A549 (cell line): Measurements from ENCODE around the gene XPC. TPM values are rescaled to one million over a fixed set of nuclear protein-coding genes. Genes with fewer than 3 reads are reported as not detected.
A peak's percentile ranks its signal among the peaks of the same experiment; 100 is the strongest.

ENCODE experiments used
- ATAC-seq, 2 experiments: fragments of 200-7000 bp in 1 of 2; fragments of >200 bp in 1 of 2; cut with Nextera tagmentation in 1 of 2; cut with Tn5 transposase in 1 of 2; 3 replicates each; pipeline versions ENCODE4 v1.8.0 to v1.9.1; 2018 to 2020; ENCODE audit warnings: mild to moderate bottlenecking in 1 of 2, moderate library complexity in 1 of 2
- CTCF ChIA-PET: fragments of 300-600 bp; sonication (Branson Sonifier 250); formaldehyde crosslinking; extraction: SDS; loops from one replicate; lab custom pipeline; 2021; ENCODE audit warnings: antibody characterized with exemption, inconsistent platforms; lab: Yijun Ruan, JAX
- POLR2A ChIA-PET: fragments of 350-600 bp; formaldehyde crosslinking; extraction: SDS; loops from one replicate; lab custom pipeline; 2021; ENCODE audit warnings: antibody characterized with exemption, inconsistent platforms; lab: Yijun Ruan, JAX
- DNase-seq, 2 experiments: peaks; one replicate each; pipeline versions ENCODE4 v3.0.0 to v3.0.0-alpha.2; 2011 to 2016; ENCODE audit warnings: low read depth in 1 of 2, low spot score in 1 of 2
- FAIRE-seq: peaks from 2 replicates; lab custom pipeline; 2011; peaks lifted over from hg19 to GRCh38; lab: Jason Lieb, UNC
- H3K27ac ChIP-seq, 2 experiments: fragments of >200 bp; sonication (Bioruptor Twin); formaldehyde crosslinking; 3 replicates each; pipeline ENCODE4 v1.5.1; 2016 to 2017
- H3K4me1 ChIP-seq: fragments of >200 bp; sonication (Bioruptor Twin); formaldehyde crosslinking; 3 replicates; pipeline ENCODE4 v1.6.1; 2016
- H3K4me2 ChIP-seq: fragments of >200 bp; sonication (Bioruptor Twin); formaldehyde crosslinking; 3 replicates; pipeline ENCODE4 v1.6.1; 2016
- H3K4me3 ChIP-seq: fragments of >200 bp; sonication (Bioruptor Twin); formaldehyde crosslinking; 3 replicates; pipeline ENCODE4 v1.5.1; 2016
- H3K9me3 ChIP-seq: fragments of >200 bp; sonication (Bioruptor Twin); formaldehyde crosslinking; 3 replicates; pipeline ENCODE4 v1.6.1; 2016
- CBX2 ChIP-seq: fragments of 200-600 bp; sonication (generic); IDR thresholded peaks from 2 replicates; pipeline ENCODE4 v1.6.1; 2016; ENCODE audit warnings: low read depth, mild to moderate bottlenecking, borderline replicate concordance
- CBX8 ChIP-seq: fragments of 200-600 bp; sonication (generic); IDR thresholded peaks from 2 replicates; pipeline ENCODE4 v1.6.1; 2016
- EHF ChIP-seq: fragments of 250-450 bp; sonication (Bioruptor Pico); IDR thresholded peaks from 2 replicates; pipeline ENCODE4 v1.5.0; 2020; ENCODE audit warnings: mild to moderate bottlenecking
- EP300 ChIP-seq, 2 experiments: fragments of >200 bp; sonication (Bioruptor Twin); formaldehyde crosslinking; IDR thresholded peaks; 2 replicates in 1 of 2; 3 replicates in 1 of 2; pipeline ENCODE4 v1.6.1; 2016 to 2017
- ESRRA ChIP-seq: fragments of 150-350 bp; IDR thresholded peaks from 2 replicates; pipeline ENCODE4 v1.6.1; 2014; ENCODE audit warnings: mild to moderate bottlenecking, low read length, borderline replicate concordance
- HEYL ChIP-seq: fragments of 250-450 bp; sonication (Bioruptor Pico); IDR thresholded peaks from 2 replicates; pipeline ENCODE4 v1.8.0; 2021; ENCODE audit warnings: mild to moderate bottlenecking, moderate library complexity
- JUN ChIP-seq, 2 experiments: fragments of >200 bp; sonication (Bioruptor Twin); formaldehyde crosslinking; IDR thresholded peaks; 2 replicates in 1 of 2; 3 replicates in 1 of 2; pipeline ENCODE4 v1.6.1; 2016 to 2017
- JUNB ChIP-seq: fragments of >200 bp; sonication (Bioruptor Twin); formaldehyde crosslinking; IDR thresholded peaks from 2 replicates; pipeline ENCODE4 v1.6.1; 2016
- KDM5A ChIP-seq: fragments of 200-600 bp; sonication (generic); IDR thresholded peaks from 2 replicates; pipeline ENCODE4 v1.6.1; 2016; ENCODE audit warnings: antibody characterized with exemption, mild to moderate bottlenecking
- MYC ChIP-seq: IDR thresholded peaks from 2 replicates; pipeline ENCODE4 v1.6.1; 2012; ENCODE audit warnings: mild to moderate bottlenecking, inconsistent platforms, low read length, improper control_type of control experiment, borderline replicate concordance
- NFE2L2 ChIP-seq: fragments of 150-350 bp; conservative IDR thresholded peaks from 2 replicates; pipeline ENCODE4 v1.6.1; 2014; ENCODE audit warnings: low read length
- NR3C1 ChIP-seq: fragments of >200 bp; sonication (Bioruptor Twin); formaldehyde crosslinking; IDR thresholded peaks from 3 replicates; pipeline ENCODE4 v1.6.1; 2017
- TP53 ChIP-seq: fragments of 250-450 bp; sonication (Bioruptor Pico); IDR thresholded peaks from 2 replicates; pipeline ENCODE4 v1.5.0; 2021; ENCODE audit warnings: mild to moderate bottlenecking, moderate library complexity
- WGBS: methylation state at CpG from one replicate; pipeline ENCODE4 v1.1.6; 2017; ENCODE audit errors: missing lambda C conversion rate; 5-methylcytosine and 5-hydroxymethylcytosine counted together
- polyA plus RNA-seq, 4 experiments: library from polyadenylated mRNA; depleted of rRNA in 3 of 4; stranded (reverse); fragments of >200 nt; fragmentation: RNase III in 1 of 4; extraction: RNeasy Plus Mini Kit Qiagen cat#74134 plus additional on column Dnase treatment in 1 of 4; gene quantifications; 2 replicates in 3 of 4; 3 replicates in 1 of 4; pipeline ENCODE4 v1.2.3, GENCODE V29; 2011 to 2017
- TF ChIP-seq, protein P1 (sequence below): fragments of 450-650 bp; IDR thresholded peaks from 2 replicates; pipeline ENCODE4 v1.6.1; 2014; ENCODE audit warnings: antibody characterized with exemption
- TF ChIP-seq, protein P2 (sequence below): fragments of 150-350 bp; IDR thresholded peaks from 2 replicates; pipeline ENCODE4 v1.6.1; 2014; ENCODE audit warnings: low read depth, mild to moderate bottlenecking, low read length
- TF ChIP-seq, protein P3 (sequence below): fragments of >200 bp; sonication (Bioruptor Twin); formaldehyde crosslinking; IDR thresholded peaks from 3 replicates; pipeline ENCODE4 v1.5.1; 2016

Gene XPC
- polyA plus RNA-seq, 2 of the 4 experiments (the other 2 are of a cell fraction), result 35.4 to 36.3 TPM

DNA sequence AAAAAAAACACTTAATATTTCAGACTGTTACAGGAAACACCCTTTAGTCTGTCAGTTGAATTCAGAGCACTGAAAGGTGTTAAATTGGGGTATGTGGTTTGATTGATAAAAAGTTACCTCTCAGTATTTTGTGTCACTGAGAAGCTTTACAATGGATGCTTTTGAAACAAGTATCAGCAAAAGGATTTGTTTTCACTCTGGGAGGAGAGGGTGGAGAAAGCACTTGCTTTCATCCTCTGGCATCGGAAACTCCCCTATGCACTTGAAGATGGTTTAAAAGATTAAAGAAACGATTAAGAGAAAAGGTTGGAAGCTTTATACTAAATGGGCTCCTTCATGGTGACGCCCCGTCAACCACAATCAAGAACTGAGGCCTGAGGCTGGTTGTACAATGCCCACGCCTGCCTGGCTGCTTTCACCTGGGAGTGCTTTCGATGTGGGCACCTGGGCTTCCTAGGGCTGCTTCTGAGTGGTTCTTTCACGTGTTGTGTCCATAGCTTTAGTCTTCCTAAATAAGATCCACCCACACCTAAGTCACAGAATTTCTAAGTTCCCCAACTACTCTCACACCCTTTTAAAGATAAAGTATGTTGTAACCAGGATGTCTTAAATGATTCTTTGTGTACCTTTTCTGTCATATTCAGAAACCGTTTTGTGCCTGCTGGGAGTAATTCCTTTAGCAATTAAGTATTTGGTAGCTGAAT is 35.7 kb downstream of the XPC start:
- ChIA-PET CTCF (interaction anchor here (1.1 to 1.4 kb wide), 4 partner anchors 12 to 28 kb away, joined by 3 to 6 read pairs (median 4); no protein-coding TSS in a partner anchor), POLR2A (interaction anchor here (4.6 kb wide), 1 partner anchor 18 kb away, joined by 35 read pairs; the partner anchor contains the start of genes CHCHD4 and TMEM43)
- TF ChIP-seq, protein P1, sequence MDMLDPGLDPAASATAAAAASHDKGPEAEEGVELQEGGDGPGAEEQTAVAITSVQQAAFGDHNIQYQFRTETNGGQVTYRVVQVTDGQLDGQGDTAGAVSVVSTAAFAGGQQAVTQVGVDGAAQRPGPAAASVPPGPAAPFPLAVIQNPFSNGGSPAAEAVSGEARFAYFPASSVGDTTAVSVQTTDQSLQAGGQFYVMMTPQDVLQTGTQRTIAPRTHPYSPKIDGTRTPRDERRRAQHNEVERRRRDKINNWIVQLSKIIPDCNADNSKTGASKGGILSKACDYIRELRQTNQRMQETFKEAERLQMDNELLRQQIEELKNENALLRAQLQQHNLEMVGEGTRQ, result no peak
- TF ChIP-seq NR3C1, result no peak
- H3K27ac ChIP-seq, result peak overlapping the region; percentile 33 to 76; a peak in 5 of 6 replicates
- ATAC-seq (no peak), DNase-seq (no peak), FAIRE-seq (no peak)
- H3K9me3 ChIP-seq, result no peaks in the 10 kb centered on the region
- 84% methylated on average over 8 of the region's 8 CpGs for WGBS
- no peak overlapping the region; the same call in 1 of the 3 replicates for H3K4me2 ChIP-seq
- peaks cover 31% of the 10 kb centered on the region for H3K4me1 ChIP-seq
- H3K4me3 ChIP-seq, result no peak overlapping the region

DNA sequence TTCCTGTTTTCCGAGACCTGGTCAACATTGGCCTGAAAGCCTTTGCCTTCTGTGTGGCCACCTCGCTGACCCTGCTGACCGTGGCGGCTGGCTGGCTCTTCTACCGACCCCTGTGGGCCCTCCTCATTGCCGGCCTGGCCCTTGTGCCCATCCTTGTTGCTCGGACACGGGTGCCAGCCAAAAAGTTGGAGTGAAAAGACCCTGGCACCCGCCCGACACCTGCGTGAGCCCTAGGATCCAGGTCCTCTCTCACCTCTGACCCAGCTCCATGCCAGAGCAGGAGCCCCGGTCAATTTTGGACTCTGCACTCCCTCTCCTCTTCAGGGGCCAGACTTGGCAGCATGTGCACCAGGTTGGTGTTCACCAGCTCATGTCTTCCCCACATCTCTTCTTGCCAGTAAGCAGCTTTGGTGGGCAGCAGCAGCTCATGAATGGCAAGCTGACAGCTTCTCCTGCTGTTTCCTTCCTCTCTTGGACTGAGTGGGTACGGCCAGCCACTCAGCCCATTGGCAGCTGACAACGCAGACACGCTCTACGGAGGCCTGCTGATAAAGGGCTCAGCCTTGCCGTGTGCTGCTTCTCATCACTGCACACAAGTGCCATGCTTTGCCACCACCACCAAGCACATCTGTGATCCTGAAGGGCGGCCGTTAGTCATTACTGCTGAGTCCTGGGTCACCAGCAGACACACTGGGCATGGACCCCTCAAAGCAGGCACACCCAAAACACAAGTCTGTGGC is 36.6 kb downstream of the XPC start:
- Histone ChIP-seq H3K9me3 (no peaks in the 10 kb centered on the region), H3K4me3 (no peak overlapping the region), H3K27ac (0 out of 6 replicates have a peak overlapping the region, but pooled peaks of 1 of the 2 experiments have one; percentile 10), H3K4me1 (peaks cover 36% of the 10 kb centered on the region), H3K4me2 (no peak overlapping the region)
- ChIA-PET CTCF (interaction anchor here (0.7 to 1.6 kb wide), 4 partner anchors 13 to 62 kb away, joined by 3 to 10 read pairs (median 4); partner anchors contain the start of gene CHCHD4), POLR2A (interaction anchor here (1.6 to 4.6 kb wide), 2 partner anchors 17 to 37 kb away, joined by 5 to 35 read pairs; partner anchors contain the start of genes CHCHD4, LSM3, TMEM43 and XPC)
- ATAC-seq, result no peak
- no peak for DNase-seq
- no peak for TF ChIP-seq NFE2L2
- TF ChIP-seq, protein P2, sequence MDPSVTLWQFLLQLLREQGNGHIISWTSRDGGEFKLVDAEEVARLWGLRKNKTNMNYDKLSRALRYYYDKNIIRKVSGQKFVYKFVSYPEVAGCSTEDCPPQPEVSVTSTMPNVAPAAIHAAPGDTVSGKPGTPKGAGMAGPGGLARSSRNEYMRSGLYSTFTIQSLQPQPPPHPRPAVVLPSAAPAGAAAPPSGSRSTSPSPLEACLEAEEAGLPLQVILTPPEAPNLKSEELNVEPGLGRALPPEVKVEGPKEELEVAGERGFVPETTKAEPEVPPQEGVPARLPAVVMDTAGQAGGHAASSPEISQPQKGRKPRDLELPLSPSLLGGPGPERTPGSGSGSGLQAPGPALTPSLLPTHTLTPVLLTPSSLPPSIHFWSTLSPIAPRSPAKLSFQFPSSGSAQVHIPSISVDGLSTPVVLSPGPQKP, result no peak
- 95% methylated on average over 19 of the region's 19 CpGs for WGBS
- no peak for FAIRE-seq

DNA sequence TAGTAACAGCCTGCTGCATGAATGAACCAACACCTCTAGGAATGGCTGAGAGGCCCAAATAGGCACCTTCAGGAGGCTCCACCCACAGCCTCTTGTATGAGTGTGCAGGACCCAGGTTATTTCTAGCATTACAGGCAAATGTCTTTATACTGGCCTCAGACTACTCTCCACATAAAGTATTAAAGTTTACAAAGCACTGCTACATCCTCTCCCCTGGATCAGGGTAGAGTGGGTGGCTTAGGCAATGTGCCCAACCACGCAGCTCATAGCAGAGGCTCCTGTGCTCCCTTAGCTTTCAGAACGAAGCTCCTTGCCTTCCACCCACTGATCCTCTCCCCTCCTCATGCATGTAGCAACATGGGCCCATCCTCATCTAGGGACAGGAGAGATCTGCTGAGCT is 37.3 kb downstream of the XPC start:
- no peak for TF ChIP-seq MYC
- no peak for TF ChIP-seq EP300 (IDR thresholded peaks at IDR 0.05)
- TF ChIP-seq EHF, result no peak
- no peak for TF ChIP-seq KDM5A
- no peak for TF ChIP-seq TP53 (CRISPR knock-in tag)
- TF ChIP-seq CBX2, result no peak
- TF ChIP-seq HEYL (CRISPR knock-in tag), result no peak
- TF ChIP-seq CBX8, result no peak
- no peak for TF ChIP-seq JUN (IDR thresholded peaks at IDR 0.05)
- no peak for TF ChIP-seq ESRRA
- TF ChIP-seq, protein P3, sequence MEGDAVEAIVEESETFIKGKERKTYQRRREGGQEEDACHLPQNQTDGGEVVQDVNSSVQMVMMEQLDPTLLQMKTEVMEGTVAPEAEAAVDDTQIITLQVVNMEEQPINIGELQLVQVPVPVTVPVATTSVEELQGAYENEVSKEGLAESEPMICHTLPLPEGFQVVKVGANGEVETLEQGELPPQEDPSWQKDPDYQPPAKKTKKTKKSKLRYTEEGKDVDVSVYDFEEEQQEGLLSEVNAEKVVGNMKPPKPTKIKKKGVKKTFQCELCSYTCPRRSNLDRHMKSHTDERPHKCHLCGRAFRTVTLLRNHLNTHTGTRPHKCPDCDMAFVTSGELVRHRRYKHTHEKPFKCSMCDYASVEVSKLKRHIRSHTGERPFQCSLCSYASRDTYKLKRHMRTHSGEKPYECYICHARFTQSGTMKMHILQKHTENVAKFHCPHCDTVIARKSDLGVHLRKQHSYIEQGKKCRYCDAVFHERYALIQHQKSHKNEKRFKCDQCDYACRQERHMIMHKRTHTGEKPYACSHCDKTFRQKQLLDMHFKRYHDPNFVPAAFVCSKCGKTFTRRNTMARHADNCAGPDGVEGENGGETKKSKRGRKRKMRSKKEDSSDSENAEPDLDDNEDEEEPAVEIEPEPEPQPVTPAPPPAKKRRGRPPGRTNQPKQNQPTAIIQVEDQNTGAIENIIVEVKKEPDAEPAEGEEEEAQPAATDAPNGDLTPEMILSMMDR, result no peak
- TF ChIP-seq, protein P1, result no peak
- TF ChIP-seq JUNB, result no peak
- TF ChIP-seq, all 56 proteins: peak for 0
- DNase-seq (no peak), FAIRE-seq (no peak), ATAC-seq (no peak)
- CTCF ChIA-PET, result interaction anchor here (0.7 to 1.6 kb wide), 3 partner anchors 14 to 62 kb away, joined by 3 to 10 read pairs (median 5); partner anchors contain the start of gene CHCHD4
- Histone ChIP-seq H3K27ac (no peak overlapping the region), H3K4me1 (peaks cover 39% of the 10 kb centered on the region), H3K9me3 (no peaks in the 10 kb centered on the region), H3K4me3 (no peak overlapping the region), H3K4me2 (no peak overlapping the region)
- WGBS, result 93% methylated on average over 2 of the region's 2 CpGs
- POLR2A ChIA-PET, result interaction anchor here (1.6 kb wide), 1 partner anchor 38 kb away, joined by 5 read pairs; the partner anchor contains the start of genes LSM3 and XPC
